Muscle of leg (tissue), 11 donors: ENCODE data around the gene FAM107B. TPM values are rescaled to one million over a fixed set of nuclear protein-coding genes. Genes with fewer than 3 reads are reported as not detected.

Experiments used
- DNase-seq: peaks from one replicate; pipeline ENCODE4 v3.0.0; 2013
- H3K27ac ChIP-seq: one replicate; pipeline ENCODE4 v1.5.1; 2013; ENCODE audit warnings: mild to moderate bottlenecking, low read length, control low read depth
- H3K27me3 ChIP-seq: one replicate; pipeline ENCODE4 v1.6.1; 2013; ENCODE audit warnings: low read length; ENCODE audit not compliant: control insufficient read depth, insufficient read depth
- H3K36me3 ChIP-seq: one replicate; pipeline ENCODE4 v1.6.1; 2013; ENCODE audit warnings: low read length; ENCODE audit not compliant: control insufficient read depth, insufficient read depth
- H3K4me1 ChIP-seq: one replicate; pipeline ENCODE4 v1.6.1; 2013; ENCODE audit warnings: low read length; ENCODE audit not compliant: control insufficient read depth, insufficient read depth
- H3K4me3 ChIP-seq: one replicate; pipeline ENCODE4 v1.5.1; 2013; ENCODE audit warnings: low read length, control low read depth
- H3K9me3 ChIP-seq: replicated peaks from 2 replicates; pipeline ENCODE4 v1.6.1; 2013; ENCODE audit warnings: low read depth, low read length; ENCODE audit not compliant: control insufficient read depth
- WGBS: methylation state at CpG from one replicate; pipeline ENCODE4 v1.1.5; 2013; ENCODE audit warnings: missing lambda C conversion rate; ENCODE audit not compliant: insufficient coverage; 5-methylcytosine and 5-hydroxymethylcytosine counted together
- polyA plus RNA-seq, 8 donors: library from polyadenylated mRNA; unstranded; fragments of 120-200 nt; gene quantifications; one replicate each; pipeline versions ENCODE4 v1.2.1 to v1.2.3, GENCODE V29; 2013; ENCODE audit warnings: inconsistent platforms in 1 of 8, low replicate concordance in 1 of 8; ENCODE audit not compliant: insufficient read length in 8 of 8, insufficient read depth in 1 of 8
- total RNA-seq: library from RNA; stranded (reverse); fragments of 120-200 nt; gene quantifications from one replicate; pipeline ENCODE4 v1.2.4, GENCODE V29; 2013

Gene FAM107B
- total and polyA plus RNA-seq, 9 donors = 13.5 to 32.4 (median 18.7) TPM

- H3K4me1 ChIP-seq = peaks cover 15% of the 10 kb centered on the region
- H3K9me3 ChIP-seq = no peaks in the 10 kb centered on the region
- no peak overlapping the region for H3K27ac ChIP-seq
- H3K36me3 ChIP-seq = no peaks in the 10 kb centered on the region
- no CpG with 5 or more reads among the region's 1 CpG for WGBS
- H3K4me3 ChIP-seq = no peak overlapping the region
- H3K27me3 ChIP-seq = peaks cover 7% of the 10 kb centered on the region
- DNase-seq = no peak
Measured at GRCh38 chr10:14621037-14621436, 153.7 kb downstream of the FAM107B start.

GRCh38 chr10:14618674-14619073, 156.0 kb downstream of the FAM107B start:
- no peak for DNase-seq
- no peak overlapping the region for H3K27ac ChIP-seq
- H3K9me3 ChIP-seq = no peaks in the 10 kb centered on the region
- H3K27me3 ChIP-seq = peaks cover 7% of the 10 kb centered on the region
- WGBS = 92% methylated on average over 5 of the region's 7 CpGs
- H3K4me3 ChIP-seq = no peak overlapping the region
- H3K4me1 ChIP-seq = peaks cover 5% of the 10 kb centered on the region
- no peaks in the 10 kb centered on the region for H3K36me3 ChIP-seq

GRCh38 chr10:14617852-14618251, 156.8 kb downstream of the FAM107B start:
- Histone ChIP-seq H3K4me3 (no peak overlapping the region), H3K9me3 (no peaks in the 10 kb centered on the region), H3K27ac (no peak overlapping the region), H3K36me3 (no peaks in the 10 kb centered on the region), H3K4me1 (peaks cover 5% of the 10 kb centered on the region), H3K27me3 (peaks cover 7% of the 10 kb centered on the region)
- no peak for DNase-seq
- WGBS = no CpG with 5 or more reads among the region's 4 CpGs

- Histone ChIP-seq H3K27ac (peak overlapping the region; percentile 7), H3K4me1 (peaks cover 5% of the 10 kb centered on the region), H3K9me3 (no peaks in the 10 kb centered on the region), H3K27me3 (peaks cover 7% of the 10 kb centered on the region), H3K36me3 (no peaks in the 10 kb centered on the region), H3K4me3 (no peak overlapping the region)
- no peak for DNase-seq
- 41% methylated on average over 4 of the region's 5 CpGs for WGBS
Measured at GRCh38 chr10:14616955-14617730, 157.6 kb downstream of the FAM107B start.

GRCh38 chr10:14616465-14616864, 158.2 kb downstream of the FAM107B start:
- DNase-seq = no peak
- Histone ChIP-seq H3K4me1 (peaks cover 3% of the 10 kb centered on the region), H3K9me3 (no peaks in the 10 kb centered on the region), H3K27ac (no peak overlapping the region), H3K36me3 (no peaks in the 10 kb centered on the region), H3K27me3 (peaks cover 4% of the 10 kb centered on the region), H3K4me3 (no peak overlapping the region)
- 75% methylated on average over 1 of the region's 2 CpGs for WGBS

- no peaks in the 10 kb centered on the region for H3K9me3 ChIP-seq
- WGBS = 85% methylated on average over 4 of the region's 4 CpGs
- H3K4me3 ChIP-seq = no peak overlapping the region
- peaks cover 2% of the 10 kb centered on the region for H3K27me3 ChIP-seq
- H3K4me1 ChIP-seq = peaks cover 7% of the 10 kb centered on the region
- H3K27ac ChIP-seq = no peak overlapping the region
- DNase-seq = no peak
- H3K36me3 ChIP-seq = no peaks in the 10 kb centered on the region
Measured at GRCh38 chr10:14613588-14613920, 161.1 kb downstream of the FAM107B start.

- H3K36me3 ChIP-seq = no peaks in the 10 kb centered on the region
- no peak for DNase-seq
- no peak overlapping the region for H3K4me3 ChIP-seq
- no peaks in the 10 kb centered on the region for H3K9me3 ChIP-seq
- WGBS = 91% methylated on average over 2 of the region's 15 CpGs
- no peaks in the 10 kb centered on the region for H3K27me3 ChIP-seq
- no peak overlapping the region for H3K27ac ChIP-seq
- H3K4me1 ChIP-seq = peaks cover 11% of the 10 kb centered on the region
Measured at GRCh38 chr10:14612873-14613587, 161.7 kb downstream of the FAM107B start.

GRCh38 chr10:14611968-14612693, 162.6 kb downstream of the FAM107B start:
- H3K27me3 ChIP-seq = no peaks in the 10 kb centered on the region
- H3K4me1 ChIP-seq = peaks cover 11% of the 10 kb centered on the region
- H3K36me3 ChIP-seq = no peaks in the 10 kb centered on the region
- H3K9me3 ChIP-seq = no peaks in the 10 kb centered on the region
- no peak overlapping the region for H3K27ac ChIP-seq
- DNase-seq = no peak
- no peak overlapping the region for H3K4me3 ChIP-seq
- 0% methylated on average over 1 of the region's 2 CpGs for WGBS

GRCh38 chr10:14609178-14609577, 165.5 kb downstream of the FAM107B start:
- Histone ChIP-seq H3K4me3 (no peak overlapping the region), H3K9me3 (no peaks in the 10 kb centered on the region), H3K4me1 (peaks cover 15% of the 10 kb centered on the region), H3K36me3 (no peaks in the 10 kb centered on the region), H3K27me3 (peaks cover 8% of the 10 kb centered on the region), H3K27ac (no peak overlapping the region)
- no peak for DNase-seq
- 80% methylated on average over 1 of the region's 1 CpG for WGBS

GRCh38 chr10:14608381-14609001, 166.2 kb downstream of the FAM107B start:
- H3K9me3 ChIP-seq = no peaks in the 10 kb centered on the region
- peaks cover 8% of the 10 kb centered on the region for H3K27me3 ChIP-seq
- peak overlapping the region; percentile 58 for H3K27ac ChIP-seq
- H3K4me3 ChIP-seq = no peak overlapping the region
- no peaks in the 10 kb centered on the region for H3K36me3 ChIP-seq
- peak; percentile 79 for DNase-seq
- WGBS = 33% methylated on average over 1 of the region's 4 CpGs
- H3K4me1 ChIP-seq = peaks cover 15% of the 10 kb centered on the region
